IMR-90 (cell line): ENCODE data around the gene GNB4.

ENCODE experiments used
- BHLHE40 ChIP-seq: fragments of 150-350 bp; IDR thresholded peaks from 2 replicates; pipeline ENCODE4 v1.6.1; 2016; ENCODE audit warnings: mild to moderate bottlenecking, low read depth, low read length
- CEBPB ChIP-seq: IDR thresholded peaks from 2 replicates; pipeline ENCODE4 v1.6.1; 2012; ENCODE audit warnings: low read depth, low read length, improper control_type of control experiment
- CTCF ChIP-seq: conservative IDR thresholded peaks from 2 replicates; pipeline ENCODE4 v1.5.1; 2012; ENCODE audit warnings: mild to moderate bottlenecking, low read depth, low read length, improper control_type of control experiment
- ELK1 ChIP-seq: fragments of 150-350 bp; IDR thresholded peaks from 2 replicates; pipeline ENCODE4 v1.6.1; 2016; ENCODE audit warnings: low read depth, mild to moderate bottlenecking, low read length, moderate library complexity, borderline replicate concordance
- MAZ ChIP-seq: IDR thresholded peaks from 2 replicates; pipeline ENCODE4 v1.6.1; 2012; ENCODE audit warnings: low read depth, mild to moderate bottlenecking, low read length, improper control_type of control experiment, moderate library complexity, borderline replicate concordance
- POLR2A ChIP-seq: IDR thresholded peaks from 2 replicates; pipeline ENCODE4 v1.6.1; 2012; ENCODE audit warnings: mild to moderate bottlenecking, low read depth, low read length
- RAD21 ChIP-seq: IDR thresholded peaks from 2 replicates; pipeline ENCODE4 v1.6.1; 2012; ENCODE audit warnings: low read length, improper control_type of control experiment
- RCOR1 ChIP-seq: IDR thresholded peaks from 2 replicates; pipeline ENCODE4 v1.6.1; 2012; ENCODE audit warnings: mild to moderate bottlenecking, low read length, improper control_type of control experiment; ENCODE audit not compliant: insufficient replicate concordance

GRCh38 chr3:179376474-179376873 lies 74.8 kb downstream of the GNB4 start:
- TF ChIP-seq CTCF (no peak), MAZ (no peak), POLR2A (no peak), RAD21 (no peak), ELK1 (no peak), CEBPB (no peak), BHLHE40 (no peak), RCOR1 (no peak)
